IPS-18c (cell line): ENCODE data around the gene EML3.
"Not testable (repeated sequence)": the region's sequence is repeated elsewhere in the genome, so short reads cannot be mapped to it uniquely, and the experiment has no call there.

Experiments used
- H3K4me3 ChIP-seq: 2 replicates; pipeline ENCODE4 v1.7.0; 2013; ENCODE audit warnings: low read depth, mild to moderate bottlenecking, low read length, moderate library complexity; ENCODE audit not compliant: insufficient read depth
- H3K9me3 ChIP-seq: one replicate; pipeline ENCODE4 v1.6.1; 2013; ENCODE audit warnings: mild to moderate bottlenecking, low read length, moderate library complexity; ENCODE audit not compliant: control insufficient read depth, insufficient read depth

EML3 gene

GRCh38 chr11:62627713-62628112, 15.1 kb upstream of the EML3 start:
- no peak overlapping the region for H3K4me3 ChIP-seq
- H3K9me3 ChIP-seq = no peaks in the 10 kb centered on the region

- H3K9me3 ChIP-seq = no peaks in the 10 kb centered on the region
- H3K4me3 ChIP-seq = peak overlapping the region; percentile 20; the same call in 1 of the 2 replicates
Measured at GRCh38 chr11:62622476-62623089, 10.0 kb upstream of the EML3 start.

- Histone ChIP-seq H3K4me3 (peak within 1 kb of the TSS; percentile 93), H3K9me3 (no peaks in the 10 kb centered on the region)
Measured at GRCh38 chr11:62621567-62622470, 9.2 kb upstream of the EML3 start, which contains the start of gene B3GAT3. TSS of gene B3GAT3 (minus strand) at chr11:62621986. CDS start at chr11:62621947, 39 bp downstream.

GRCh38 chr11:62621027-62621566, 8.5 kb upstream of the EML3 start:
- peak overlapping the region; percentile 93 for H3K4me3 ChIP-seq
- no peaks in the 10 kb centered on the region for H3K9me3 ChIP-seq

GRCh38 chr11:62616957-62617356, 4.4 kb upstream of the EML3 start:
- H3K4me3 ChIP-seq, H3K9me3 ChIP-seq: not testable (repeated sequence)

GRCh38 chr11:62615521-62615920, 2.9 kb upstream of the EML3 start:
- Histone ChIP-seq H3K4me3 (no peak overlapping the region), H3K9me3 (no peaks in the 10 kb centered on the region)

GRCh38 chr11:62614275-62614674, 1.7 kb upstream of the EML3 start:
- Histone ChIP-seq H3K4me3 (no peak overlapping the region), H3K9me3 (no peaks in the 10 kb centered on the region)

- Histone ChIP-seq H3K4me3 (peak overlapping the region; percentile 38), H3K9me3 (no peaks in the 10 kb centered on the region)
Measured at GRCh38 chr11:62613291-62613778, 760 bp upstream of the EML3 start.

- Histone ChIP-seq H3K4me3 (peak overlapping the region; percentile 71), H3K9me3 (no peaks in the 10 kb centered on the region)
Measured at GRCh38 chr11:62611705-62612365, 740 bp downstream of the EML3 start.

GRCh38 chr11:62610814-62611704, 1.5 kb downstream of the EML3 start:
- Histone ChIP-seq H3K4me3 (peak overlapping the region; percentile 71; the same call in 1 of the 2 replicates), H3K9me3 (no peaks in the 10 kb centered on the region)

- Histone ChIP-seq H3K9me3 (no peaks in the 10 kb centered on the region), H3K4me3 (no peak overlapping the region)
Measured at GRCh38 chr11:62610403-62610802, 2.2 kb downstream of the EML3 start.

- Histone ChIP-seq H3K4me3 (no peak overlapping the region), H3K9me3 (no peaks in the 10 kb centered on the region)
Measured at GRCh38 chr11:62608776-62609175, 3.8 kb downstream of the EML3 start.

GRCh38 chr11:62607714-62608113, 4.9 kb downstream of the EML3 start:
- H3K4me3 ChIP-seq = no peak overlapping the region

GRCh38 chr11:62605902-62606301, 6.7 kb downstream of the EML3 start:
- H3K9me3 ChIP-seq = no peaks in the 10 kb centered on the region

More at GRCh38 chr11:62607714-62608113, 4.9 kb downstream of the EML3 start:
- H3K9me3 ChIP-seq = no peaks in the 10 kb centered on the region

GRCh38 chr11:62605467-62605866, 7.1 kb downstream of the EML3 start:
- no peaks in the 10 kb centered on the region for H3K9me3 ChIP-seq
- no peak overlapping the region for H3K4me3 ChIP-seq

More at GRCh38 chr11:62605902-62606301, 6.7 kb downstream of the EML3 start:
- H3K4me3 ChIP-seq = no peak overlapping the region

- no peak overlapping the region for H3K4me3 ChIP-seq
Measured at GRCh38 chr11:62604460-62605120, 8.0 kb downstream of the EML3 start.

More at GRCh38 chr11:62604460-62605120, 8.0 kb downstream of the EML3 start:
- no peaks in the 10 kb centered on the region for H3K9me3 ChIP-seq
